Coronary artery (tissue), 2 donors: ENCODE data around the gene USP7.

Experiments used
- DNase-seq: peaks from one replicate; pipeline ENCODE4 v3.0.0-alpha.2; 2017; ENCODE audit warnings: low spot score
- H3K27ac ChIP-seq, 2 donors: fragments of 200-600 bp; sonication (generic); one replicate each; pipeline ENCODE4 v1.5.1; 2016 to 2019
- H3K4me3 ChIP-seq: fragments of 200-600 bp; sonication (generic); 2 replicates; pipeline ENCODE4 v1.5.1; 2016; ENCODE audit warnings: mild to moderate bottlenecking, moderate library complexity
- TF ChIP-seq, protein P1 (sequence below): fragments of 200-600 bp; sonication (generic); IDR thresholded peaks from one replicate; pipeline ENCODE4 v1.5.1; 2019; ENCODE audit warnings: antibody characterized with exemption

USP7 gene

DNA sequence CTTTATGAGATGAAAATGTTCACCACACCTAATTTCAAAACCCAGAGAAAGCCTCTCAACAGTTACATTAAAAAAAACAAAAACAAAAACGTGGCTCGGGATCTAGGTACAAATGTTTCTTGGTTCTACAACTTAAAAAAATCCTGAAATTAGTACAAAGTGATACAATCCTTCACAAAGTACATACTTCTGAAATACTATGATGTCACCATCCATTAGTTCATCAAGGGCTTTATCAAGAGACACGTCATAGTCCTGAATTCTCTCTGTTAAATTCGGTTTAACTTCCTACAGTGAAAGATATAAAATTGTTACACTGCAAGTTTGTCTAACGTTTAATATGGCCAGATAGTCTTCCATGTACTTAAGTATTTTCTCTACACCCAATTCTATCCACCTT is 63.4 kb downstream of the USP7 start:
- DNase-seq = no peak
- H3K4me3 ChIP-seq = no peak overlapping the region
- TF ChIP-seq, protein P1, sequence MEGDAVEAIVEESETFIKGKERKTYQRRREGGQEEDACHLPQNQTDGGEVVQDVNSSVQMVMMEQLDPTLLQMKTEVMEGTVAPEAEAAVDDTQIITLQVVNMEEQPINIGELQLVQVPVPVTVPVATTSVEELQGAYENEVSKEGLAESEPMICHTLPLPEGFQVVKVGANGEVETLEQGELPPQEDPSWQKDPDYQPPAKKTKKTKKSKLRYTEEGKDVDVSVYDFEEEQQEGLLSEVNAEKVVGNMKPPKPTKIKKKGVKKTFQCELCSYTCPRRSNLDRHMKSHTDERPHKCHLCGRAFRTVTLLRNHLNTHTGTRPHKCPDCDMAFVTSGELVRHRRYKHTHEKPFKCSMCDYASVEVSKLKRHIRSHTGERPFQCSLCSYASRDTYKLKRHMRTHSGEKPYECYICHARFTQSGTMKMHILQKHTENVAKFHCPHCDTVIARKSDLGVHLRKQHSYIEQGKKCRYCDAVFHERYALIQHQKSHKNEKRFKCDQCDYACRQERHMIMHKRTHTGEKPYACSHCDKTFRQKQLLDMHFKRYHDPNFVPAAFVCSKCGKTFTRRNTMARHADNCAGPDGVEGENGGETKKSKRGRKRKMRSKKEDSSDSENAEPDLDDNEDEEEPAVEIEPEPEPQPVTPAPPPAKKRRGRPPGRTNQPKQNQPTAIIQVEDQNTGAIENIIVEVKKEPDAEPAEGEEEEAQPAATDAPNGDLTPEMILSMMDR = no peak
- H3K27ac ChIP-seq = no peak overlapping the region

DNA sequence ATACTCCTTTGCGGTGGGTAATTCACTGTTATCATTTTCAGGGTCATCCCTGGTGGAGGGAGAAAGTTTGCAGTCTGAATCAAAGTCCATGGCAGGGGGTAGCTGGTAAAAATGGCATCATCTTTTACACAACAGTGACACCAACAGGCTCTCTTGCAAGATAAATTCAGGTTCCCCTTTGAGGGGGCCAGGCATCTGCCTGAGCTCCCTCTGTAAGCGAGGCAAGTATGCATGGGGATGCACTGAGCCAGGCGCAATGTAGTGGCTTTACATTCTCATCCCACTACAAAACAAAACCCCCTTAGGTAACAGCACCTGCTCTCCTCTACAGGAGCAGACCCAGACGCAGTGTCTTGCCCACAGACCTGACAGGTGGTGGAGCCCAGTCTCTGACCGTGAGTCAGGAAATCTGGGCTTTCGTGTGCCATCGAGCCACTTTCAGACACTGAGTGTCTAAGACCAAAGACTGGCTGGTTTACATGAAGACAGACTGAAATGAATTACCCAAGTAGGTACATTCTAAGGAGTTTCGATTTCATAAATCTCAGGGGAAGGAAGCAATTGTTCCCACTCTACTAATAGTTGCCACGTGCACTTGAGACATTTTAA is 63.9 kb downstream of the USP7 start:
- TF ChIP-seq, protein P1 = no peak
- H3K27ac ChIP-seq = no peak overlapping the region
- DNase-seq = no peak
- no peak overlapping the region for H3K4me3 ChIP-seq

DNA sequence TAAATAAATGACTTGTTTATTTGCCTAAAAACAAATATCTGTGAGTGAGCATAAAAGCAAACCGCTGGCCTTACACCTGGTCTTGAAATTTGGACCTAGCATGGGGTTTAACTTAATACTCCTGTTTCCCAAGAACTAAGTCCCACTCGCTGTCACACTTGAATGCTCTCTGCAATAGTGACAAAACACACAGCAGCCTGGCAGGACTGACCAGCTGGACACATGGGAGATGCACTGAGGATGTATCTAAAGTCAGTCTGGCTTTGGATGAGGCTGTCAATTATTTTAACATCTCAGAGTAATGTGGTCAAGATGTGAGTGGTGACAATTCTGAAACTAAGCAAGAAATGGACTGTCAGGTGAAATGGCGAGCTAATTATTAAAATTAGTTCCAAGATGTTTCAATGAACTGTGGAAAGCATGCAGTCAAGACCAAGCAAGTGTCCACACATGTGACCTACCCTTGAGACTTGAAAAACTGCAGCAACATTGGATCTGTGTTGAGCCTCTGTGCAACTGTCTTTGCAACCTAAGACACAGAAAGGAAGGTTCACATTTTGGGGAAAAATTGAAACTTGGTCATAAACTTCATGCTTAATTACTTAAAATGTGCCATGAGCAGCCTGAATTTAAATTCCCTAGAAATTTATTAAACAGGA is 64.9 kb downstream of the USP7 start:
- no peak for DNase-seq
- TF ChIP-seq, protein P1 = no peak
- Histone ChIP-seq H3K27ac (no peak overlapping the region), H3K4me3 (no peak overlapping the region)

DNA sequence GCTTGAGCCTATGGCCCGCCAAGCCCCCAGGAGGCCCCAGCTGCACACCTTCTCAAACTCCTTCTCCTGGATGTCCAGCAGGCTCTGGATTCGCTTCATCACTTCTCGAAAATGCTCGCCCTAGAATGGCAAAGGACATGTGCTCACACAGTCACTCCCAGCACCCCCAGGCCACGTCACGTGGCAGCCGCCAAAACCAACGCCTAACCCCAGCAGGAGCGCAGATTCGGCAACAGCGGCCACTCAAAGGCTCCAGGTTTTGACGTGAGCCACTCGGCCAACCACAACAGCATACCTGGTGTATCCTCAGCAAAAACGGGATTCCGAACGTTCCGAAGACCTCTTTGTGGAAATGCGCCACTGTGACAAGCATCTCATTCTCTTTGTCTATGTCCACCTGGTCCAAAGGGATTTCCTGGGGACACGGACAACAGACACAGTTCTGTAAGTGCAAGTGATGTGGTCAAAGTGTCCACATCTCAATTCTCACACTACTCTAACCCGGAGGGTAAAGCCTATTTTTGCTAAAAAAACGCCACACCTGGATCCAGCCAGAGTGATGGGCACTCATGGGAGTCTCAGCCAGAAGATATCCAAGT is 68.9 kb downstream of the USP7 start:
- no peak for DNase-seq
- H3K27ac ChIP-seq = no peak overlapping the region
- TF ChIP-seq, protein P1 = no peak
- H3K4me3 ChIP-seq = no peak overlapping the region

DNA sequence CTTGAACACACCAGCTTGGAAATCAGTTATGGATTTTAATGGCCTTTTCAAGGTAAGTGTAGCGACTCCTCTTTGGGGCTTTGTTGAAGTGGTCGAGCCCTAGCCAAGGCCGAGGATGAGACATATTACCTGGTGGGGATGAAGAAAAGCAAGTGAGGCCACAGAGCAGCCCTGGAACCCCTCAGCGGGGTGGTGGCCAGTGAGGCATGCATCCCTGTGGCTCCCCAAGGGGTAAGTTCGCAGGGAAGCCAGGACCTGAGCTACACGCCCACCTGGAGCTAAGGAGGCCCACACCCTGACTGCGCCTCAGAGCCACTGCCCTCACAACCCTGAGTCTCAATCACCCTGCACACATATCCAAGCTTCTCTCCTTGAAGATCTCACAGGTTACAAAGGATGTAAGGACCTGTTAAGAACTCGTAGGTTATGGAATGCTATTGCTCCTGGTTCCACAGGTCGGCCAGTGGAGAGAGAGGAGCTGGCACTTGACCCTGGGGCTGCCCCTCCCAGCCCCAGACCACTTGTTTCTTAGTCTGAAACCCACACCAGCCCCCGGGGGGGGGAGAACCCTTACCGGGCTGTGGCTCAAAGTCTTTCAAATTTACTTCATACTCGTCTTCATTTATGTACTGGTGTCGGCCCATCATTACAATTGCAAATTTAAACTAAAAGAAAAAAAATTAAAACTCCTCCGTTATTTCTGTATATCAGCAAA is 69.6 kb downstream of the USP7 start:
- H3K27ac ChIP-seq = no peak overlapping the region
- no peak for DNase-seq
- no peak overlapping the region for H3K4me3 ChIP-seq
- TF ChIP-seq, protein P1 = no peak

DNA sequence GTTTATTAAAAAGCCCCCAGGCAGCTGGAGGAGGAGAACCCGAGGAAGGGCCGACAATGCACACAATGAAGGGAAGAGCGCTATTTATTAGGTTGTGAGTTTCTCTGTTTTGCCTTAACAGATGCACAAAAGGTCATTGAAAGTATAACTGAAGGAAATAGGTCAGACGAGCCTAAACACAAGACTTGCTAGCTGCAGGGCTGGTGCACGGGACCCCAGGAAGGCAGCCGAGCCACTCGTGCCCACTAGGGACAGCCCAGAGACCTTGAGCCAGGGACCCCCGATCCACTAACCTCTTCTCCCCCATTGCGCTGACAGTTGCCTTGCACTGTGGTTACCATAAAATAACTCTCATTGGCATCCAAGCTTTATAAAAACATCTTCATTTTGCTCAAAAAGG is 70.3 kb downstream of the USP7 start:
- Histone ChIP-seq H3K27ac (no peak overlapping the region), H3K4me3 (no peak overlapping the region)
- TF ChIP-seq, protein P1 = no peak
- DNase-seq = no peak
